ENCODE data around the gene ATP6V0D1.
"Not testable (repeated sequence)": the region's sequence is repeated elsewhere in the genome, so short reads cannot be mapped to it uniquely, and the experiment has no call there.

Gene ATP6V0D1

GRCh38 chr16:67426022-67426421 lies 54.9 kb downstream of the ATP6V0D1 start:
- DNase-seq: no peak

- DNase-seq: no peak
These were observed 55.4 kb downstream of the ATP6V0D1 start for GRCh38 chr16:67425580-67425979.

- no peak for DNase-seq
These were observed 55.9 kb downstream of the ATP6V0D1 start for GRCh38 chr16:67425061-67425460.

GRCh38 chr16:67424261-67424615 lies 56.7 kb downstream of the ATP6V0D1 start:
- DNase-seq: no peak

GRCh38 chr16:67423611-67424260 lies 57.2 kb downstream of the ATP6V0D1 start:
- no peak for DNase-seq

GRCh38 chr16:67423015-67423414 lies 57.9 kb downstream of the ATP6V0D1 start:
- DNase-seq: no peak

GRCh38 chr16:67421030-67421429 lies 59.9 kb downstream of the ATP6V0D1 start:
- no peak for DNase-seq

GRCh38 chr16:67419931-67420330 lies 61.0 kb downstream of the ATP6V0D1 start:
- DNase-seq: no peak

GRCh38 chr16:67419502-67419901 lies 61.5 kb downstream of the ATP6V0D1 start:
- DNase-seq: no peak

GRCh38 chr16:67417333-67418061 lies 63.5 kb downstream of the ATP6V0D1 start:
- no peak for DNase-seq

- DNase-seq: peak in 1 of 4 experiments; percentile 11
These were observed 64.8 kb downstream of the ATP6V0D1 start, which contains the start of gene ZDHHC1 for GRCh38 chr16:67415872-67416793. Gene ZDHHC1 (minus strand): TSS chr16:67416477. CDS start chr16:67407775, 8,702 bp downstream.

- DNase-seq: not testable (repeated sequence)
These were observed 65.5 kb downstream of the ATP6V0D1 start for GRCh38 chr16:67415421-67415820.

- no peak for DNase-seq
These were observed 66.7 kb downstream of the ATP6V0D1 start for GRCh38 chr16:67413978-67414911.

GRCh38 chr16:67412294-67412693 lies 68.7 kb downstream of the ATP6V0D1 start:
- DNase-seq: no peak

- DNase-seq: no peak
These were observed 69.6 kb downstream of the ATP6V0D1 start for GRCh38 chr16:67411339-67411738.

- no peak for DNase-seq
These were observed 71.3 kb downstream of the ATP6V0D1 start for GRCh38 chr16:67409631-67410030.

- no peak for DNase-seq
These were observed 73.0 kb downstream of the ATP6V0D1 start for GRCh38 chr16:67407788-67408452.

- DNase-seq: no peak
These were observed 73.7 kb downstream of the ATP6V0D1 start for GRCh38 chr16:67407176-67407787.

- no peak for DNase-seq
These were observed 74.6 kb downstream of the ATP6V0D1 start for GRCh38 chr16:67406111-67406971.

GRCh38 chr16:67405336-67405735 lies 75.6 kb downstream of the ATP6V0D1 start:
- no peak for DNase-seq
